ENCODE data around the gene TMEM201. TPM values are rescaled to one million over a fixed set of nuclear protein-coding genes. Genes with fewer than 3 reads are reported as not detected.

Gene TMEM201
- total and polyA plus RNA-seq, 9 of the 15 experiments (the other 6 are each of a cell fraction or from before 2014, with no cell fraction given): 0.42 to 51.3 (median 7.4) TPM

DNA sequence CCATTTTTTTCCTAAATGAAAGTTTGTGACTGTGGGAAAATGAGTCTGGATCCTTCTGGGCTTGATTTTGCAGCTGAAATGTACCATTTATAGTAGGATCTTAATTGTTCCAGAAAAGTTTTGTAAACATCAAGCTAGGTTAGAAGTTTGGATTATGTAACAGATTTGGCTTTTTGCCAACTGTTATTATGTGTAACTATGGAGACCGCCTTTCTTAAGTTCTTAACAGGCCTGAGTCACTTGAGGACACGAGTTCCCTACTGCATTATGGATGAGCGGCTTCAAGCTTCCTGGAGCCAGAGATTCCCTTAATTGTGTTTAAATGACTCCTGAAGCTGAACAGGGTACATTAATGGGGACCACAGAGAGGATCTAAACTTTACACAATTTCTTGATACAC, 27.3 kb upstream of the TMEM201 start (continued):
- TF ChIP-seq, protein P1, sequence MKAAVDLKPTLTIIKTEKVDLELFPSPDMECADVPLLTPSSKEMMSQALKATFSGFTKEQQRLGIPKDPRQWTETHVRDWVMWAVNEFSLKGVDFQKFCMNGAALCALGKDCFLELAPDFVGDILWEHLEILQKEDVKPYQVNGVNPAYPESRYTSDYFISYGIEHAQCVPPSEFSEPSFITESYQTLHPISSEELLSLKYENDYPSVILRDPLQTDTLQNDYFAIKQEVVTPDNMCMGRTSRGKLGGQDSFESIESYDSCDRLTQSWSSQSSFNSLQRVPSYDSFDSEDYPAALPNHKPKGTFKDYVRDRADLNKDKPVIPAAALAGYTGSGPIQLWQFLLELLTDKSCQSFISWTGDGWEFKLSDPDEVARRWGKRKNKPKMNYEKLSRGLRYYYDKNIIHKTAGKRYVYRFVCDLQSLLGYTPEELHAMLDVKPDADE (conservative IDR thresholded peaks at IDR 0.05; ENCODE audit: control insufficient read depth, low read depth, low read length): no peak
- TF ChIP-seq EP300 (IDR thresholded peaks at IDR 0.05; ENCODE audit: low read length) (0 out of 2 replicates have a peak, but pooled peaks have one; percentile 1), NR4A1 (CRISPR knock-in tag; IDR thresholded peaks at IDR 0.05) (no peak), NR4A1 (tag; IDR thresholded peaks at IDR 0.05) (no peak), CEBPG (CRISPR knock-in tag; IDR thresholded peaks at IDR 0.05) (no peak), CEBPG (tag; conservative IDR thresholded peaks at IDR 0.05 in 1 of 2, IDR thresholded peaks at IDR 0.05 in 1 of 2) (peak; percentile 39 to 66; a peak in 3 of 4 replicates), POLR2G (IDR thresholded peaks at IDR 0.05; ENCODE audit: low read depth, low read length) (no peak), ZNF197 (CRISPR knock-in tag; IDR thresholded peaks at IDR 0.05; ENCODE audit: low read depth) (no peak), XRCC5 (IDR thresholded peaks at IDR 0.05; ENCODE audit: low read depth, low read length) (no peak), SNIP1 (IDR thresholded peaks at IDR 0.05; ENCODE audit: low read depth) (no peak), POLR3A (IDR thresholded peaks at IDR 0.05; ENCODE audit: borderline replicate concordance, extremely low read depth, insufficient read depth, insufficient read length) (no peak), ZNF239 (CRISPR knock-in tag; IDR thresholded peaks at IDR 0.05) (no peak), SMAD1 (IDR thresholded peaks at IDR 0.05; ENCODE audit: low read depth, low read length, partially characterized antibody) (peak; percentile 98), CREBBP (IDR thresholded peaks at IDR 0.05; ENCODE audit: low read depth, low read length) (no peak), CEBPB (tag; IDR thresholded peaks at IDR 0.05) (peak; percentile 85), HNRNPH1 (optimal IDR thresholded peaks at IDR 0.05; ENCODE audit: low read depth, low read length) (no peak), ZNF253 (CRISPR knock-in tag; conservative IDR thresholded peaks at IDR 0.05) (no peak), SRSF1 (IDR thresholded peaks at IDR 0.05; ENCODE audit: low read depth, low read length) (no peak), U2AF1 (optimal IDR thresholded peaks at IDR 0.05; ENCODE audit: low read depth, low read length) (no peak), NELFE (IDR thresholded peaks at IDR 0.05; ENCODE audit: insufficient read depth, insufficient read length) (no peak), ZSCAN29 (IDR thresholded peaks at IDR 0.05) (no peak), ZNF584 (CRISPR knock-in tag; IDR thresholded peaks at IDR 0.05; ENCODE audit: low read depth) (no peak), GTF2A2 (tag; IDR thresholded peaks at IDR 0.05) (no peak)
- TF ChIP-seq, protein P2, sequence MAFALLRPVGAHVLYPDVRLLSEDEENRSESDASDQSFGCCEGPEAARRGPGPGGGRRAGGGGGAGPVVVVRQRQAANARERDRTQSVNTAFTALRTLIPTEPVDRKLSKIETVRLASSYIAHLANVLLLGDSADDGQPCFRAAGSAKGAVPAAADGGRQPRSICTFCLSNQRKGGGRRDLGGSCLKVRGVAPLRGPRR (CRISPR knock-in tag; IDR thresholded peaks at IDR 0.05): no peak
- TF ChIP-seq, protein P3, sequence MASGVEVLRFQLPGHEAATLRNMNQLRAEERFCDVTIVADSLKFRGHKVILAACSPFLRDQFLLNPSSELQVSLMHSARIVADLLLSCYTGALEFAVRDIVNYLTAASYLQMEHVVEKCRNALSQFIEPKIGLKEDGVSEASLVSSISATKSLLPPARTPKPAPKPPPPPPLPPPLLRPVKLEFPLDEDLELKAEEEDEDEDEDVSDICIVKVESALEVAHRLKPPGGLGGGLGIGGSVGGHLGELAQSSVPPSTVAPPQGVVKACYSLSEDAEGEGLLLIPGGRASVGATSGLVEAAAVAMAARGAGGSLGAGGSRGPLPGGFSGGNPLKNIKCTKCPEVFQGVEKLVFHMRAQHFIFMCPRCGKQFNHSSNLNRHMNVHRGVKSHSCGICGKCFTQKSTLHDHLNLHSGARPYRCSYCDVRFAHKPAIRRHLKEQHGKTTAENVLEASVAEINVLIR (CRISPR knock-in tag; IDR thresholded peaks at IDR 0.05): no peak
- TF ChIP-seq, protein P4, sequence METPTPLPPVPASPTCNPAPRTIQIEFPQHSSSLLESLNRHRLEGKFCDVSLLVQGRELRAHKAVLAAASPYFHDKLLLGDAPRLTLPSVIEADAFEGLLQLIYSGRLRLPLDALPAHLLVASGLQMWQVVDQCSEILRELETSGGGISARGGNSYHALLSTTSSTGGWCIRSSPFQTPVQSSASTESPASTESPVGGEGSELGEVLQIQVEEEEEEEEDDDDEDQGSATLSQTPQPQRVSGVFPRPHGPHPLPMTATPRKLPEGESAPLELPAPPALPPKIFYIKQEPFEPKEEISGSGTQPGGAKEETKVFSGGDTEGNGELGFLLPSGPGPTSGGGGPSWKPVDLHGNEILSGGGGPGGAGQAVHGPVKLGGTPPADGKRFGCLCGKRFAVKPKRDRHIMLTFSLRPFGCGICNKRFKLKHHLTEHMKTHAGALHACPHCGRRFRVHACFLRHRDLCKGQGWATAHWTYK (CRISPR knock-in tag; IDR thresholded peaks at IDR 0.05): no peak
- TF ChIP-seq, protein P5, sequence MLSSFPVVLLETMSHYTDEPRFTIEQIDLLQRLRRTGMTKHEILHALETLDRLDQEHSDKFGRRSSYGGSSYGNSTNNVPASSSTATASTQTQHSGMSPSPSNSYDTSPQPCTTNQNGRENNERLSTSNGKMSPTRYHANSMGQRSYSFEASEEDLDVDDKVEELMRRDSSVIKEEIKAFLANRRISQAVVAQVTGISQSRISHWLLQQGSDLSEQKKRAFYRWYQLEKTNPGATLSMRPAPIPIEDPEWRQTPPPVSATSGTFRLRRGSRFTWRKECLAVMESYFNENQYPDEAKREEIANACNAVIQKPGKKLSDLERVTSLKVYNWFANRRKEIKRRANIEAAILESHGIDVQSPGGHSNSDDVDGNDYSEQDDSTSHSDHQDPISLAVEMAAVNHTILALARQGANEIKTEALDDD (IDR thresholded peaks at IDR 0.05): no peak

Data from K562 (cell line).